HG03521 (cell line): ENCODE results near the gene XPR1.
A peak's percentile ranks its signal among the peaks of the same experiment; 100 is the strongest.

Source experiments
- ATAC-seq: cut with Tn5 transposase; IDR thresholded peaks from one replicate; pipeline ENCODE4 v1.9.1; 2021; ENCODE audit warnings: mild to moderate bottlenecking, moderate library complexity; ENCODE audit not compliant: unreplicated experiment

The XPR1 gene

DNA sequence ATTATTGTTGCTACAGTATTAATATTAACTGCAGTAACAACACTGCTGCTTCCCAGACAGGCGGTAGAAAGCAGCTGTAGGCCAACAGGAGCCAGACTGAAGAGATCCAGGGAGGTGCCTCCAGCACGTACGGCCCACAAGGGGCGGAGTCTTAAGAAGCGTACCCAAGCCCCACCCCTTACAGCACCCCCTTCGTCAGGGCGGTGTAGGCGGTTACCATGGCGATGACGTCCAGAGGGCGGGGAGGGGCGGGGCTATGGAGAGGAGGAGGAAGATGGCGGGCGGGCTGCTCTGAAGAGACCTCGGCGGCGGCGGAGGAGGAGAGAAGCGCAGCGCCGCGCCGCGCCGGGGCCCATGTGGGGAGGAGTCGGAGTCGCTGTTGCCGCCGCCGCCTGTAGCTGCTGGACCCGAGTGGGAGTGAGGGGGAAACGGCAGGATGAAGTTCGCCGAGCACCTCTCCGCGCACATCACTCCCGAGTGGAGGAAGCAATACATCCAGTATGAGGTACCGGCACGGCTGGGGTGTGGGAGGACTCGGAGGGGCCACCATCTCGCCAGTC, at the start of gene XPR1:
Gene XPR1, plus strand, starts transcription at position 257 of the 560 bp plus-strand sequence. Its CDS starts 180 bp downstream, at position 437.
- ATAC-seq, result peak; percentile 97

DNA sequence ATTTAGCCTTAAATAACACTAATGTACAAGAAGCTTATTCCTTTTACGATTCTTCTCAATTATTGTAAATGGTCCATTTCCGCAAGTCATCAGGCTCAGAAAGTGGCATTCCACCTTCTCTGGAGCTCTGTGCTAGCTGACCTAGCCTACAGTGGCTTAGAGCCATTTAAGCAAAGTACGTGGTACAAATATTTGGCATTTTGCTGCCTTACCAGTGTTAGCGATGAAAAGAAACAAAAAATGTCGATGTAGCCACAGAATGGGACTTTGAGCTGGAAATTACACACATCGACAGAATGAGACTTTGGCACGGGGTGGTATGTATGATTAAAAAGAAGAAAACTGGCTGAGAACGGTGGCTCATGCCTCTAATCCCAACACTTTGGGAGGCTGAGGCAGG, 47.0 kb upstream of the XPR1 start:
- ATAC-seq, result no peak

DNA sequence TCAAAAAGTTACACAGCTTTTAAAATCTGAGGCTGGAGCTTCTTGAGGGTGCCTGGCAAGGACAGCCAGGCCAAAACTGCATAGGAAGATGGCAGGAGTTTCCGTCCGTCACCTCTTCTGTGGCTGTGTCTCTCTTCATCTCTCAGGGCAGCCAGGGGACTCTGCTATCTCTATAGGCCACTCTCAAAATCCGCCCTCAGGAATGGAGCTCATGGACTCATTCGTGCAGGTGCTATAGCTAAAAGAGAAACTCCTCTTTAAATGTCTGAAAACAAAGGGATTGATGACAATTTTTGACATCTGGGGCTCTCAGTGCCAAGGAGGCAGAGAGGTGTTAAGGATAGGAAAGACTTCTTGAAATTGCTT, 45.8 kb upstream of the XPR1 start:
- no peak for ATAC-seq

DNA sequence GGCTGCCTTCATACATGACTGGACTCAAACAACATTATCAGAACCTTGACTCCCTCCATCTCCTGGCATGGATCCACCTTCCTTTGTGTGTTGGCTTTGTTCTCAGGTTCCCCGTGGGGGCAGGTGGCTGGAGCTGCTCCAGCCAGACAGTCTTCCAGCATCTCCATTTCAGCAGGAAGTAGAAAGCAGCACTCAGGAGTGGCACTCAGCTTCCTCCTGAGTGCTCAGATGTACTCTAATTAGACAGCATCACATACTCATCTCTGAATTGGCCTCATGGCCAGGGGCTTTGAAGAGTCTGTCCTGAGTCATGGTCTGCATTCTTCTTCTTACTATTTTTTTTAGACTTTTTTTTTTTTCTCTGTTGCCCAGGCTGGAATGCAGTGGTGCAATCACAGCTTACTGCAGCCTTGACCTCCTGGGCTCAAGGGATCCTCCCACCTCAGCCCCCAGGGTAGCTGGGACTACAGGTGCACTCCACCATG, 45.1 kb upstream of the XPR1 start:
- ATAC-seq, result no peak

DNA sequence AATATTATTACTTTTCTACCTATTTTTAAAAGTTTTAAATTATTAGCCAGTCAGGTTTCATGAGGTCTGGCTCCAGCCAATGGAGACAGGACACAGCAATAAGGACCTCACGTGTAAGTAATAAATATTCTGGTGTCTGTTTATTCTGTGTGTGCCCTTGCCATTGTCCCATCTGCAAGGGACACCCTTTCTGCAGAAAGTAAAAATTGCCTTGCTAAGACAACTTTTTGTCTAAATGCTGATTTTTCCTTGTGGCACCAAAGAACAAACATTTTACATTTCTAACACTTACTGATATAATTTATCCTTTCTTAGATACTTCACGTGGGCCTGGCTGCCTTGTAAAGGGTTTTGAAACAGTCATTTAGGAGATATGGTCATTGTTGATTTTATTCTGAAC, 43.7 kb upstream of the XPR1 start:
- no peak for ATAC-seq

DNA sequence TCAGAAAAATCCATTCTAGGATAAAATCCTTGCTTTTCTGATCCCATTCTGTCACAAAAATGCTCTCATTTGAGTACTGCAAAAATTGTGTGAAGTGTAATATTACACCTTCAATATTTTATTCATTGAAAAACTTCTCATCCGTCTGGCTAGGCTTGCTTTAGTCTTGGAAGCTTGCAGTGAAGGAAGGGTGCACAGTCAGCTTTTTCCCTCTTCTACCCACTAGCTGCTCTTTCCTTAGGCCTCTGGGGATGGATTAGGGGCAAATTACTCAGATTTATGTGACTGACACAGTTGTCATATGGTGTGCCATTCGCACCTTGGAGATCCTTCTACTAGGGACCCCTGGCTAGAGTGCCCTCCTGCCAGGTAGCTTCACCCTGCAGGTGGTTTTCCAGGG, 40.9 kb upstream of the XPR1 start:
- ATAC-seq, result no peak

DNA sequence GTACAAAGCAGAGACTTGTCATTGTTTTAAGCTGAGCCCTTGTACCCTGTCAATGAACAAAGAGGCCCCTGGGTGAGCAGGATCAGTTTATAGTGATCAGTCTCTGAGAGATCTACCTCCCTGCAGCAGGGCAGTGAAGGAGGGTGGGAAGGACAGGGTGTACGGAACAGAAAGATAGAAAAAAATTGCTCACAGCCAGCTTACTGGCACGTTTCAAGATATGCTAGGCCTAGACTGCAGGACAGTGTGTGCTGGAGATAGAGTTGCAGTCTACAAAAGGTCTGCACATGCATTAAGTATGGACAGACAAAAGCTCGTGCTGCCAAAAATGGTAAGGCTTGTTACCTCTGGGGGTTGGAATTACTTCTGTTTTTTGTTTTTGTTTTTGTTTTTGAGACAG, 38.4 kb upstream of the XPR1 start:
- no peak for ATAC-seq

DNA sequence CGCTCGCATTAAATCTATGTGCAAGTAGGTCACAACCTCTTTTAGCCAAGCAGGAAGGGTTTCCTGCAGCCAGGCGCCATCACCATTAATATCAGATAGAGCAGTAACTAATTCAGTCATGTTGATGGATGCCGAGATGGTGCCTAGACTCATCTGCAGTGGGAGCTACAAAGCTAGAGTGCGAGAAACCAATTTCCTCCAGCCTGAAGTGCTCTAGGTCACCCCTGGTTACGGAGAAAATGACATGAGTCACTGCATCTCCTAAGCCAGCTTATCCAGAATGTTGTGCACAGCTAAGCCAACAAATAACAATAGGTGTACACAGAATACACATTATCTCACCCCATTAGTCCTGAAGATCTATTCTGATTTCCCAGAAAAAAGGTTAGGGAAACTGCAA, 37.1 kb upstream of the XPR1 start:
- no peak for ATAC-seq

DNA sequence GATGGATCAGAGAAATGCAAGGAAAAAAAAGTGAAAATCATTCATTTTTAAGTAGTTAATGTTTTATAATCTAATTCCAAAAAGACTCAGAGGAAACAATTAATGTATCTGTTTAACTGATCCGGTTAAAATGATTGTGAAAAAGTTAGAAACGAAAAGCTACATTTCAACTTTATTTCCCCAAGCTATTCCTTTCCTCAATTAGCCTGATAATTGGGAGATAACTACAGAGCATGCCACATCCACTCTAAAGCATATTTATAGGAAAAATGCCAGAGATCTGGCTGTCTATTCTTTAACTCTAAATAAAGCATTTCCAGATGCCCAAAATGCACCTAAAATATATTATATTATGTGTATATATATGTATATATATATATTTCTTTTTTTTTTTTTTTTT, 35.9 kb upstream of the XPR1 start:
- ATAC-seq, result no peak

DNA sequence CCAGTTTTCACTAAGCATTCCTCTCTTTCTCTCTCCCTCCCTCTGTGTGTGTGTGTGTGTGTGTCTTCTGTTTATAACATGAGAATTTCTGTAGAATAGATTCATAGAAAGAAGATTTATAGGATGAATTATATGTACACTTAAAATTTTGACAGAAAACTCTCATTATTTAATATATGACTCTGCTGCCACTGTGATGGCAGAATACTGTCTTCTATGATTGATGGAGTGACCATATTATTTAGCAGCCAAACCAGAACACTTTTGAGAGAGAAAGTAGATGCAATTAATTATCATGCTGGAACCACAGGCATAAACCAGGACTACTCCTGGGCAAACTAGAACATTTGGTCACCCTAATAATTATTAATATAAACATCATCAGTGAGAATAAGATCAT, 34.3 kb upstream of the XPR1 start:
- no peak for ATAC-seq

DNA sequence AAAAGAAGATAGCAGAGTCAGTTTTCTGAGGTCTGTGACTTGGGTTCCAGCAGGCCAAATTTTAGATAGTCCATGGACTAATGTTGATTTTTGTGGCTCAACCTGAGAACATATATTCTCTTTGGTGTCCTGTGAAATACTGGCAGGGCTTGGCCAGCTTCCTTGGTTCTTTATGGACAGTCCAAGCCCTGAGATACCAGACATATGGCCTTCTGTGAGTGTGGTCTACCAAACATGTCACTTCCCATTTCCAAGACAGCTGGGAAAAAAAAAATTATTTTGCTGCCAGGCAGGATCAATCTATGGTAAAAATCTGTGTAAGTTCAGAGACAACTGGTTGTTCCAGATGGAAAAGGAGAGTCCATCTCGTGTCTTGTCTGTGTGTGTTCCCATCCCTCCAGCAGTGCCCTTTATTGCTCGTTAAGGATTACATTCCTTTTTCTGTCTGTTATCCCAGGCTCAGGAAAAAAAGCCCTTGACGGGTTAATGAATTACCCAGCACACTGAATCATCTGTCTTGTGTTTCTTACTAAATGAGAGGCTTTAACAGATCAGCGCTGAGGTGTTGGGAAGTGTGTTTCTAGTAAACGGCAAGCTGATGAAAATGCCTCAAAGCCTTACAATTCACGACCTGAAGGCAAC, 33.4 kb upstream of the XPR1 start:
- no peak for ATAC-seq

DNA sequence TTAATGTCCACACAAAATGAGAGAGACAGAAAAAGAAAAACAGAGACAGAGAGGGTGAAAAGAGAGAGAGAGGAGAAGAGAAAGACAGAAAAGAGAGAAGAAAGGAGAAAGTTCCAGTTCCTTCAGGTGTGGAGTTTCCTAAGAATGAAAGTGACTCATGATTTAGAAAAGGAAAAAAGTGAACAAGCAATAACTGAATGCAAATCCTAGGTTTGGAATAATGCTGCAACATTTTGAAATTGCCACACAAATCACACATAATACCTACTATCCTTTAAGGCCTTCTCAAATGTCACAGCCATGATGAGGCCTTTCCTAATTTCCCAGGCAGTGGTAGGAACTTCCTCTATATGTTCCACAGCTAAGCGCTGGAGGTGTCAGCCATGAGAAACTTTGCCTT, 31.5 kb upstream of the XPR1 start:
- no peak for ATAC-seq

DNA sequence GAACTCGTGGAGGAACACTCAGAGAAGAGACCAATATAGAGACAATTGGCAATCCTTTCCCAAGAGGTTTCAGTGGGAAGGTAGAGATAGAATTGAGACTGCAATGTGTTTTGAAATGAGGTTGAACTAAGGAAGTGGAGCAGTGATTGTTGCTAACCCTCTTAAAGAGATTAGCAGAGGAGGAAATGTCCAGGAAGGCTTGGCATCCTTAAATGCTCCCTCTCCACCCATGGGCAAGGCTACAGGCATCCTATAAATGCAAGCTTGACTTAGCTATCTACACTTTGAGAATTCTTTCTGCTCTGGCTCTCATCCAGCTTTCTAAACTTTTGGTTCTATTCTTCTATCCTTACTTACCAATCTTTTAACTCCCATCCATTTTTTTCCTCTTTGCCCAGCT, 30.3 kb upstream of the XPR1 start:
- no peak for ATAC-seq

DNA sequence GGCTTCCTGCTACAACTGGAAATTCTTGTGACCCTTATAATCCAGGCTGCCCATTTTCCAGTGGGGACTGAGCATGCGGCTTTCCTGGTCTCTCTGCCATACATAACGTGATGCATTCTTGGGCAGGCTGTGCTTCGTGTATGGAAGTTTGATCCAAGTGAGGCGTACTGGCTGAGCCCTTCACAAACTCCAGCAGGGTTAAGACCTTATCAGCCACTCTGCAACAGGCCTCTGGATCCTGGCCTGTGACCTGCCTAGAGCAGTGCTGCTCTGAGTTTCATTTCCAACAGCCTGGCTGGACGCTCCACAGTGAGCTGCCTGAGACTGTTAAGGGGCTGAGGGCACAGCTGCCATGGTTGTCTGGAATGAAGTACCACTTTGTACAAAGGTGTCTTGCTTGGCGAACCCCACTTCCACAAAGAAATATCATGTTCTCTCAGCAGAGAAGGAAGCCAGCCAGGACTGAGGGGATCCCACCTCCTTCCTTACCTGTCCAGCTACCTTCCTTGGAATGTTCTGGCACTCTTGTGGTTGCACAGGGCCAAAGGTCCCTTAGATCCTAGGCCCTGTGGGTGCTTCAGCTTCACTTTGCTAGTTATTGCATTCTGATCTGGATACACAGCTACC, 28.5 kb upstream of the XPR1 start:
- ATAC-seq, result no peak

DNA sequence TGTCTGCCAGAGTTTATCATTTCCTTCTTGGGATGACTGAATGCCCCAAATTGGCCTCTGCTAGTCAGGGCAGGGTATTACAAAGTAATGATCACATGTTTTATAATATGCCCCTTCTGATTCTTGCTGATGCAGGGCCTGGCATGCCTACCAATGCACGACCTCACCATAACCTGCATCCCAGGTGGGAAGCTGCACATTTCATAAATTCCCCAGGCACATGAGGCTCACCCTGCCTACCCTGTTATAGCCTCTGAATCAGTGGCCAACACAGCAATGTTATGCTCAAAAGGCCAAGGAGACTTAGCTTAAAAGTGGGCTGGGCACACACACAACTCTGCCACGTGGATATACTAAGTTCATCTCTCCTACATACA, 28.0 kb upstream of the XPR1 start:
- ATAC-seq, result no peak

DNA sequence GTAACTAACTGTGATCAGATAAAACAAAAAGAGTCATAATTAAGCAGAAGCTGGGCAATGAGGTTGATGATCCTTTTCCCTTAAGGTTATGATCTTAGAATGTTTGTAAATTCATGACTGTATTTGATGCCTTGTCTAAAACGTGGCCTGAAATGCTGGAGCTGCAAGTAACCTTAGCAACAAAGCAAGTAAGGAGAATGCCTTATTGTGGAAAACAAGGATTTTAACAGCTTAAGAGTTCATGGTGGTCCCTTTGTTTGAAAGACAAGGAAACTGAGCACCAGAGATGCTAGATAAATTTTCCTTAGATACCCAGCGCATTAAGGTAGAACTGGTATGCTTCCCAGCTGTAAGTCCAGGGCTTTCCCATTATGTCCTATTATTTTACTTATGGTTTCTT, 25.7 kb upstream of the XPR1 start:
- ATAC-seq, result no peak

DNA sequence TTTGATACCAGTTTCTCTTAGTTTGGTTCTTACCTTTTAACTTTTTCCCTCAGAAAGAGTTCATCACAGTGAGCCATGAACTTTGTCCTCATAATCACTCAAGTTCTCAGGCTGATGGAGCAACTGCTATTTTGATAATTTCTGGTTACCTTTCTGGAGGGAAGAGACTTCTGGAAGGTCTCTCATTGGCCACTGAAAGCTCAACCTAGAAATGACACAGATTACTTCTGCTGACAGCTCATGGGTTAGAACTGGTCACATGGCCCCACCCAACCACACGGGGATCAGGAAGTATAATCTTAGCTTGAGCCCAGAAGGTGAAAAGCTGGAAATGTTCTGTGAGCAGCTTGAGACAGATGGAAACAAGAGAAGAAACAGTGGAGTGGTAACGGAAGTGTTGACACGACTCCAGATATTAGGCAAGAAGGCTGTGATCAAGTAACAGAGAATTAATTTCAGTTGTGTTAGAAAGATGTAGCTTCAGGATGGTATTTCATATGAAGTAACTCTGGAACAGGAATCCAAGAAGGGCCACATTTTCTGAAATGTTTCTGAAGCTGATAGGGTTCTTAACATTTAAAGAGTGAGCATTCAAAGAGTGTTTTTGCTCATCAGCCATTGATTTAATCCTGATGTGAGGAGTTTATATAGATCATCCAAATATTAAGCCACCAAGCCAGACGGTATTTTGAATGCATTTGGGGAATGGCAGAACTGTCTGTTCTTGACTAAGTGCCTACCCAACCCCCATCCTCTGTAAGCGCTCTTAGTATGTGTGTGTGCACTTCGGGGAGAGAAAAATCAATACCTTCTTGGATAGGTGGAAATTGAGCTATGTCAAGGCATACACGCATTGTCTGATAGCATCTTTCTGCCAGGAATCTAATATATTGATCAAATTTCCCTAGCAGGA, 21.9 kb upstream of the XPR1 start:
- no peak for ATAC-seq

DNA sequence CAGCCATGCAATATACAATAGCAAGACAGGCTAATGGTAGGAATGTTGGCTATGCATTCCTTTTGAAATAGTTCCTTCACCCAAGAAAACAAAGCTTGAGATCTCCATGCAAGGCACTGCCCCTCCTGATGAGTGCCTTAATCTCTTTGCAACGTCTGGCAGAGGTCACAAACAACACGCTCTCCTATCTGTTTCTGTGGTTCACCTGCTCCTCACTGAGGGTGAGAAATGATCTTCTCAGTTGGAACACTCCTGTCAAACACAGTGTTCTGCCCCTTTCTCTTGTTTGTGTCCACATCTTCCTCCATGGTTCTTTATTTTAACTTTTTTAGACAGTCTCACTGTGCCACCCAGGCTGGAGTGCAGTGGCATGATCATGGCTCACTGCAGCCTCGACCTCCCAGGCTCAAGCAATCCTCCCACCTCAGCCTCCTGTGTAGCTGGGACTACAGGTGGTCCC, 21.2 kb upstream of the XPR1 start:
- no peak for ATAC-seq

DNA sequence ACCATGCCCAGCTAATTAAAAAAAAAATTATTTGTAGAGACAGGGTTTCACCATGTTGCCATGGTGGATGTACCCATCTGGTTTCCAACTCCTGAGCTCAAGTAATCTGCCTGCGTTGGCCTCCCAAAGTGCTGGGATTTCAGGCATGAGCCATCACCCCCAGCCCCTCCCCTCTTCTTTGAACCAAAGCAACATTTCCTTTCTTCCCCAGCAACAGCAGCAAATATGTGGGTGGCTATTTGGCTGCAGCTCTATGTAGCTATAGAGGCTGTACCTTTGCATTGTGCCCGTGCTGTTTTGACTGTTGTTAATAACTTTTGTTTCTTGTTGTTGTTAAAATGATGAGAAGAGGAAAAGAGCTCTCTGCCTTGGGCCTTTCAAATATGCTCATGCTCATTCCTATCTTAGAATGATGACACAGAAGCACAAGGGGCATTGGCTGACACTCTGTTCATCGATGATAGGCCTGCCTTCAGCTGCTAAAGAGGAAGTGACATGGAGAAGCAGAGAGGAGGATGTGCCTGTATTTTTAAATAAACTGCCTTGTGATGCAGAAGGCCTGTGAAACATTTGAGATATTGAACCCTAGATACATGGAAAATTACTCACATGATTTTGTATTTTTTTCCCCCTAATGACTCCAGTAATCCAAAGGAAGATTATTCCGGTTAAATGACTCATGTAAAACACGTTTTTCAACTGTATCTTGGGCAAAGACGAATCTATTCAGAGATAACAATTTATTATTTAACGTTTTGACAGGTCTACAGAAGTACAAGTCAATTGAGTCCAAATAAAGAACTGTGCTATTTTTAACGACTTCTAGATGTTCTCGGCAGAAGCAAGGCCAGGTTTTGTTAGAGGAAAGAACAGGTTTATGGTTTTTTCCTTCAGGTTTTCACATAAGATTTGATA, 20.5 kb upstream of the XPR1 start:
- ATAC-seq, result no peak

DNA sequence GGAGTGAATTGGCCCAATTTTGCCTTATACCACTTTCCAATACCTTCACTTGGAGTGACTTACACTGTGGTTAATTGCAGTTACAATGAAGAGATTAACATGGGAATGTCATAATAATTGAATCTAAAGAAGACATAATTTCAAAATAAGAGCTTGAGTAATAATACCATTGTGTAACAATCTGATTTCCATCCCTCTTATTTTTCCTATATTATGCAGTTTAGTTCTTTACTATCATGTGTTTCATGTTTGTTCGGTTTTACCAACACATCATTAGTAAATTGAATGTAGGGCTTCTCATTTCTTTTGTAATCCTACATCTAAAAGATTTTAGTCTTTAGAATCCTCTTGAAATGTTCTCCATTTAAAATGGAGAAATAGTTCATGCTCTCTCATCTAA, 19.2 kb upstream of the XPR1 start:
- ATAC-seq, result no peak

DNA sequence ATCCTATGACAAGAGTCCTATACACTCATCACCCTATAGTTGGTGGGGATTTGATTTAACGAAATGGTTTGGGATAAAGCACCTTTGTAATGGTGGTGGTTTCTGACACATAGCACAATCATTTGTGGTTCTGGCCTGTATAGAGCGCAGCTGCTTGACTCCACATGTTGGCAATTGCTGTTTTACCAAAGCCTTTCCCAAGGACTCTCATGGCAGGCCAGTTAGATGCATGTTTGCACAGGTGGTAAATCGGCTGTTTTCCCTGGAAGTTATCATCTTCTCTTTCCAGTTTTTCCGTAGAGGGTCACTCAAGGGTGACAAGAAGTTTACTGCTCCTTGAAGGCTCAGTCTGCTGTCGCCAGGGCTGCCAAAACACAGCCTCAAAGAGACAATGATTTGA, 17.1 kb upstream of the XPR1 start:
- no peak for ATAC-seq
